Upper lobe of left lung (tissue), 4 donors: ENCODE results near the gene CSRP1.

Experiments
- CTCF ChIP-seq, 6 experiments: fragments of 450-650 bp in 4 of 6; fragments of 200-600 bp in 2 of 6; sonication (generic) in 2 of 6; IDR thresholded peaks; one replicate each; pipeline ENCODE4 v1.5.1; 2016 to 2019; ENCODE audit warnings: antibody characterized with exemption in 6 of 6
- POLR2A ChIP-seq, 4 donors: fragments of 450-650 bp; IDR thresholded peaks; one replicate each; pipeline ENCODE4 v1.5.1; 2016 to 2017; ENCODE audit warnings: antibody characterized with exemption in 4 of 4, mild to moderate bottlenecking in 2 of 4

- no peak for TF ChIP-seq CTCF (IDR thresholded peaks at IDR 0.05)
- TF ChIP-seq POLR2A (IDR thresholded peaks at IDR 0.05): no peak
Measured at GRCh38 chr1:201436393-201436792, 70.5 kb downstream of the CSRP1 start.
